T-helper 1 cell (primary cell): ENCODE measurements around the gene SLC25A26.

Experiments used
- DNase-seq, 5 donors: peaks; one replicate each; pipeline ENCODE4 v3.0.0-alpha.2; 2012 to 2020

SLC25A26 gene

DNA sequence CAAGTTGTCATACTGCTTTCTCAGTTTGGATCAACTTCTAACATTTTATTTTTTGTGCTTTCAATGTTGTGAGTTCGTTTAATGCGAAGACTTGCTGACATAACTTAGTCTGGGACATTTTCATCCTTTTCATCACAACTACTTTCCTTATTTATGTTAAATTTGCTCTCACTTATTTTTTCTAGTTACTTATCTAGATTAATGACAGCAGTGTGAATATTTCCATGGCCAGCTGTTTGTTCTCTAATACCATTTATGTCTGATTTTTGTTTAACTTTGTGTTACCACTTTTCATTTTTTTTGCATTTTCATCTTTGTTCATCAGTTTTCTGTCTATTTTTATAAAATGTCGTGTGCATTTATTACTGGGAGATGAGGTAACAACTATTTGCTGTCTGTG lies 6.2 kb downstream of the SLC25A26 start:
- DNase-seq: no peak

DNA sequence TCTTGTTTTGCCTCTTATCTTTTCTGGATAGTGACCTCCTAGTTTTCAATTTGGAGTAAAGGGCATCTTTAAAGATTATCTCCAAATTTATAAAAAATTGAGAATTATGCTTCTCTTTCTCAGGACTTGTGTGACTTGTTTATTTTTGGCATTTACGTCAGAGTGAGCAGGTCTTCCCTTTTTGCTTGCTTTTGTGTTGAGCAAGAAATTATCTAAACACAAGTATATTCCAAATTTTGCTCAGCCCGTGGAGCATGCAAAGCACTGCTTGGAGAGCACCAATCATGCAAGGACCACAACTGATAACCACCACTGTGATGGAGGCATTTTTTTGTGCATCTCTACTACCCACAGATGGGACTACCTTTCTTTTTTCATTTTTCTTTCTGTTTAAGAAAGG lies 7.1 kb downstream of the SLC25A26 start:
- DNase-seq: no peak

GRCh38 chr3:66228707-66229106 lies 7.9 kb downstream of the SLC25A26 start:
- no peak for DNase-seq

DNA sequence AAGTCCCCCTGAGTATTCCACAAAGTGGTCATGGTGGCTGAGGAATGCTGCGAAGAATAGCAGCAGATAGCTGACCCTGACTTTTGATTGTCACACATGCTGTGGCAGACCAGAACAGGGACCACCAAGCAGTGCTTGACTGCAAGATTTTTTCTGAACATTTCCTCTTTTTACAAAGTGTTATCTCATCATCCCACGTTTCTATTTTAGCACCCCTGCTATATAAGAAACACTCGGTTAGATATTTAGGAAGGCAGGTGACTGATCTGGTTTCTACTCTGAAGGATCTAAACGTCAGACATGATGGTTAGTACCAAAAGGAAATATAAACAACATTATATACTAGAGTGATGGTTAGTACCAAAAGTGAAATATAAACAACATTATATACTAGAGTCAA lies 9.1 kb downstream of the SLC25A26 start:
- no peak for DNase-seq

GRCh38 chr3:66233033-66233432 lies 12.2 kb downstream of the SLC25A26 start:
- DNase-seq: no peak

DNA sequence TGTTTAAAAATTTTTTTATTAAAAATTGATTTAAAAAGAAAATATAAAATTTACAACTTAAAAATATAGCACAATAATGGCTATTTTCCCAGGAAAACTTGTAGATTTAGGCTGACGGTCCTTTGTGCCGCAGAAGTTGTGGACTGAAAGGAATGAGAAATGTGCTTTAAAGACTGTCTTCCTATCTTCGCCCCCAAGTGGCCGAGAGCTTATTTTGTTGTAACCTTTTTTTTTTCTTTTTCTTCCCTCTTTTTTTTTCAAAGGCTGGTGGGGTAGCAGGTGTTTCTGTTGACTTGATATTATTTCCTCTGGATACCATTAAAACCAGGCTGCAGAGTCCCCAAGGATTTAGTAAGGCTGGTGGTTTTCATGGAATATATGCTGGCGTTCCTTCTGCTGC lies 15.5 kb downstream of the SLC25A26 start:
- DNase-seq: no peak

GRCh38 chr3:66237552-66237951 lies 16.8 kb downstream of the SLC25A26 start:
- DNase-seq: no peak

- DNase-seq: peak in 1 of 5 donors; percentile 56
Measured at GRCh38 chr3:66239513-66240123, 18.8 kb downstream of the SLC25A26 start.

- DNase-seq: no peak
Measured at GRCh38 chr3:66241466-66241865, 20.7 kb downstream of the SLC25A26 start.

- DNase-seq: no peak
Measured at GRCh38 chr3:66242788-66243464, 22.1 kb downstream of the SLC25A26 start.

GRCh38 chr3:66248641-66249040 lies 27.8 kb downstream of the SLC25A26 start:
- DNase-seq: no peak

DNA sequence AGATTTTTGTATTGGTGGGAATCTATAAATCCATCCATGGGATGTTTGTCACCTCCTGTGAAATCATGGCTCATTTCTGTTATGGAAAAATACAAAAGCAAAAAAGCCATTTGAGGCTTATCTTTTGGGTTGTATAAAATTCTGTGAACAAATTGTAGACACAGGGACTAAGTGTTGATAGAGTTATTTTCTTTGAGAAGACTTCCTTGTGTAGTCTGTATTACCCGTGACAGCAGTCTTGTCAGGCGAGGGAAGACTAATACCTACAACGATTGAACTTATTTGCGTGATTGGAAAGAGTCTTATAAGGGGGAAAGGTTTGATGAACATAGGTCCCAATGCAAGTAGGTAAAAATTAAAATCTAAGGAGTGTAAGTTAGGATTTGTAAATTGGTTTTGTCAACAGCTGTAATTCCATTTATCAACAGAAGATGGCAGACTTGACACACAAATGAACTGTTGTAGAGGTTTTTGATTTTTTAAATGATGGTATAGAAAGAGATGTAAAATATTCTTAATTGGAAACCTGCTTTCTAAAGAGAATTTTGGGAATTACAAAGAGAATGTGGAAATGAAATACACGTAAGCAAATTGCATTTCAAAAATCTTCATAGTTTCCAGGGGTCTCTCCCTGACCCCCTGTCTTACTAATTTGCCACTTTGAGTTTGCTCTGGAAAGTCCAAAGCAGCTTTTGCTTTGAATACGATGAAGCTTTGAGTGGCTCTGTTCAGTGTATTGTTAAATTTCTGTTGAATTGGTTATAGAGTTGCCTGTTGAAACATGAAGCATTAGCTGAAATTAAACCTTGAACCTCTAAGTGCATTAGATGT lies 33.2 kb downstream of the SLC25A26 start:
- DNase-seq: peak in 1 of 5 donors; percentile 24

GRCh38 chr3:66255865-66256264 lies 35.1 kb downstream of the SLC25A26 start:
- no peak for DNase-seq

GRCh38 chr3:66256806-66257205 lies 36.0 kb downstream of the SLC25A26 start:
- no peak for DNase-seq

GRCh38 chr3:66259566-66260255 lies 38.9 kb downstream of the SLC25A26 start:
- DNase-seq: no peak

GRCh38 chr3:66260431-66260830 lies 39.6 kb downstream of the SLC25A26 start:
- DNase-seq: no peak

DNA sequence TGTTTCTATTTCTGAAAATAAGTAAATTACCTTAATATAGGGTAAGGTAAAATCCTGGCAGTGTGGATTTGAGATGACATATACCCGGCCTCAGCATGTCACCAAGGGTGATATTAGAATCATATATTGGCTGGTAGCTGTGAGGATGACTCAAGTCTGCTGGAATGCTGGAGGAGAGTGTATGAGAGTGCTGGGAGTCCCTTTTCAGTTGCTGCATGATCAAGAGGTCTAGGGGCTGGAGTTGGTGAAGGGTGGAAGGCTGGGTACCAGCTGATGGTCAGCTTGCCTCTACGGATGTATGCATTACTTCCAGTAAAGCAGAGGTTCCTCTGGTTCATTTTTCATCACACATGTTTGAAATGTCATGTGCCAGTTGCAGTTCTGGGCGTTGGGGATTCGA lies 40.6 kb downstream of the SLC25A26 start:
- DNase-seq: no peak

GRCh38 chr3:66265649-66266048 lies 44.8 kb downstream of the SLC25A26 start:
- no peak for DNase-seq

DNA sequence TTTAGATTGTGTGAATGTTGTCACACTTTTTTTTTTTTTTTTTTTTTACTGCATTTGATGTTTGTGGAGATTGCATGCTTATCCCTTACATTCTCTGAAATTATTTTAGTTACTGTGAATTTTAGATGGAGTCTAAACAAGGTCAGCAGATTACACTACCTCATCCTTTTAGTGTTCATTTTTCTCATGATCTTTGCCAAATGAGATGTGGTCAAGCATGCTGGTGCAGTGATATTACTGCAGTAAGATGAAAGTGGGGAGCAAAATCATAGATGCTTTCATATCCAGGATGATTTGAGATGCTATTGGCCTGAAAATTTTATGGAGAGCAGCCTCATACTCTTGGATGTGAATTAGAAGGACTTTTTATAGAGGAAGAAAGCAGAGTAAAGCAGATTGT lies 45.8 kb downstream of the SLC25A26 start:
- no peak for DNase-seq

GRCh38 chr3:66267031-66267430 lies 46.2 kb downstream of the SLC25A26 start:
- no peak for DNase-seq

DNA sequence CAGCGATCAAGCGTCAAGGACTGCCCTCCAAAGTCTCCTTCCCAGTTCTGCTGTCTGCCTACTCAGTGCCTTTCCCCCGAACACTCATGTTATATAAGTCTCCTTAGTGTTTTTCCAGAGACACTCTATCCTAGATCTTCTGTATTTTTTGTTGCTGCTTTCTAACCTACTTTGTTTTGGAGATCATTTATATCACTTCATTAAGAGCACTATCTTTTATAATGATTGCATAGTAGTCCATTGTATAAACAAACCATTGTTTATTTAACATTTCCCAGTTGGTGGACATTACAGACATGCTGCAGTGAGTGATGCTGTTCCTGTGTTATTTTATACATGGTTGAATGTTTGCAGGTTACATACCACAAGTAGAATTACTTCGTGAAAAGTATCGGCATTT lies 47.1 kb downstream of the SLC25A26 start:
- no peak for DNase-seq

GRCh38 chr3:66268864-66269263 lies 48.1 kb downstream of the SLC25A26 start:
- no peak for DNase-seq

GRCh38 chr3:66269411-66269810 lies 48.6 kb downstream of the SLC25A26 start:
- no peak for DNase-seq
